Peyer's patch (tissue), 4 donors: ENCODE data around the gene CFAP58.

Source experiments
- CTCF ChIP-seq, 6 experiments: fragments of 450-650 bp in 4 of 6; fragments of 200-600 bp in 2 of 6; sonication (generic) in 1 of 6; IDR thresholded peaks; one replicate each; pipeline ENCODE4 v1.5.1; 2017 to 2019; ENCODE audit warnings: antibody characterized with exemption in 6 of 6, mild to moderate bottlenecking in 3 of 6, moderate library complexity in 1 of 6
- POLR2A ChIP-seq, 2 donors: fragments of 450-650 bp; IDR thresholded peaks; one replicate each; pipeline ENCODE4 v1.5.1; 2017; ENCODE audit warnings: antibody characterized with exemption in 2 of 2, mild to moderate bottlenecking in 2 of 2, moderate library complexity in 2 of 2

- TF ChIP-seq CTCF (IDR thresholded peaks at IDR 0.05) (no peak), POLR2A (IDR thresholded peaks at IDR 0.05) (no peak)
Measured at GRCh38 chr10:104329735-104330134, 23.9 kb upstream of the CFAP58 start.
